Measurements from ENCODE around the gene SIRT2. TPM values are rescaled to one million over a fixed set of nuclear protein-coding genes. Genes with fewer than 3 reads are reported as not detected.

The SIRT2 gene
- total and polyA plus RNA-seq, 4 donors = 277 to 771 (median 495) TPM

DNA sequence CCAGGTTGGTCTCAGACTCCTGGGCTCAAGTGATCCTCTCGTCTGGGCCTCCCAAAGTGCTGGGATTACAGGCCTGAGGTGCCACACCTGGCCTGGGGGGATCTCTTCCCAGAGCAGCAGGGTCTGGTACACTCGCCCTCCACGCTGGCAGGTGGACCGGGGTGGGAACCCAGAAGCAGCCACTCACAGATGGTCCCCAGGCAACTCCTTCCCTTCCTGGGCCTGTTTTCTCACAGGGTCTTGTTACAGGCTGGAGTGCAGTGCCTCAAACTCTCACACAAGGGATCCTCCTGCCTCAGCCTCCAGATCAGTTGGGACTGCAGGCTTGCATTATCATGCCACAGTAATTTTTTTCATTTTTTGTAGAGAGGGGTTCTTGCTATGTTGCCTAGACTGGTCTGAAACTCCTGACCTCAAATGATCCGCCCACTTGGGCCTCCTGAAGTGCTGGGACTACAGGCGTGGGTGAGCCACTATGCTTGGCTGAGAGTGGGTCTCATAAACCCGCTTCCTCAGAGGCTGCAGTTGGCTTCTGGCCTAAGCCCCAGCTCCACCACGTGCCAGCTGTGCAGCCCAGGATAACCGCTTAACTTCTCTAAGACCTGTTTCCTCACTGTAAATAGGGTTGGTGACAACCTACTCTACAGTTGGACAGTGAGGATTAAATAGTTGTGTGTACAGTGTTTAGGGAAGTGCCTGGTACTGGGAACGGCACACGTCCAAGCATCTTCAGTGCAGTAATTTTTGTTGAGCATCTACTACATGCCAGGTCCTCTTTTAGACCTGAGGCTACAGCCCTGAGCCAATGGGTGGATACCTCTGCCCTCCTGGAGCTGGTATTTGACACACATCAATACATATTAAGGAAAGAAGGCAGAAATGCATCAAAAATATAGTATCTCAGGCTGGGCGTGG, 13.4 kb upstream of the SIRT2 start:
- DNase-seq (ENCODE audit: low read depth in 4 of 6, low spot score in 6 of 6) = no peak
- no peak overlapping the region for H3K4me3 ChIP-seq (ENCODE audit: low read depth, low read length)
- no peak overlapping the region for H3K27ac ChIP-seq (ENCODE audit: low read depth, low read length)
- peaks cover 32% of the 10 kb centered on the region for H3K36me3 ChIP-seq (ENCODE audit: control insufficient read depth, insufficient read depth, low read length)
- 82% methylated on average over 9 of the region's 12 CpGs for WGBS (ENCODE audit: insufficient coverage)
- peaks cover 11% of the 10 kb centered on the region for H3K4me1 ChIP-seq (ENCODE audit: control insufficient read depth, insufficient read depth, low read length)
- H3K27me3 ChIP-seq (ENCODE audit: control insufficient read depth, insufficient read depth, low read length) = peaks cover 2% of the 10 kb centered on the region
- no peaks in the 10 kb centered on the region for H3K9me3 ChIP-seq (ENCODE audit: control insufficient read depth, insufficient read depth, low read length)

DNA sequence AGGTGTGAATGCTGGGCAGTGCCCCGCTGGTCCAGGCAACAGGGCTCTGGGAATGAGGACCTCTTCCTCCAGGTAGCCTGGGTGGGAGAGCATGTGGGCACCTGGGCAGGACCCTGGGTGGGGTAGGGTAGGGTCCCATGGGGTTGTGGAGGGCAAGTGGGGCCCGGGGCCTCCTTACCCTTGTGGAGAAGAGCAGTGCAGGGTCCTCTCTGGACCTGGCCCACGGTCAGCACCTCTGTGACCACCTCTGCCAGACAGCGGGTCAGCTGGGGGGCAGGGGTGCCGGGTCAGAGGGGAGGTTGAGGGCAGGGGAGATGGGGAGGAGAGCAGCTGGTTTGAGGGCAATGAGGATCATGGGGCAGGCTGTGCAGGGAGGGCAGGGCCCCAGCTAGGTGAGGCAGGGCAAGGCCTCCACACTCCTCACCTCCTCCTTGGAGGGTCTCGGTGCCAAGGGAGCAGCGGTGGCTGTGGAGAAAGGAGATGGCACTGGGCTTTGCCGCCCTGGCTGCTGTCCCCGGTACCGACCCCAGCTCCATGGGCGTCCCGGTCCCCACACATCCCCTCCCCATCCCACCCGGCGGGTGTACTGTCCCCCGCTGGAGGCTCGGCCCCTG, 12.1 kb upstream of the SIRT2 start:
- peaks cover 45% of the 10 kb centered on the region for H3K36me3 ChIP-seq (ENCODE audit: control insufficient read depth, insufficient read depth, low read length)
- H3K9me3 ChIP-seq (ENCODE audit: control insufficient read depth, insufficient read depth, low read length) = no peaks in the 10 kb centered on the region
- no peak overlapping the region for H3K27ac ChIP-seq (ENCODE audit: low read depth, low read length)
- WGBS (ENCODE audit: insufficient coverage) = 42% methylated on average over 13 of the region's 16 CpGs
- H3K4me3 ChIP-seq (ENCODE audit: low read depth, low read length) = no peak overlapping the region
- peaks cover 2% of the 10 kb centered on the region for H3K27me3 ChIP-seq (ENCODE audit: control insufficient read depth, insufficient read depth, low read length)
- H3K4me1 ChIP-seq (ENCODE audit: control insufficient read depth, insufficient read depth, low read length) = peaks cover 11% of the 10 kb centered on the region
- DNase-seq (ENCODE audit: low read depth in 4 of 6, low spot score in 6 of 6) = no peak

DNA sequence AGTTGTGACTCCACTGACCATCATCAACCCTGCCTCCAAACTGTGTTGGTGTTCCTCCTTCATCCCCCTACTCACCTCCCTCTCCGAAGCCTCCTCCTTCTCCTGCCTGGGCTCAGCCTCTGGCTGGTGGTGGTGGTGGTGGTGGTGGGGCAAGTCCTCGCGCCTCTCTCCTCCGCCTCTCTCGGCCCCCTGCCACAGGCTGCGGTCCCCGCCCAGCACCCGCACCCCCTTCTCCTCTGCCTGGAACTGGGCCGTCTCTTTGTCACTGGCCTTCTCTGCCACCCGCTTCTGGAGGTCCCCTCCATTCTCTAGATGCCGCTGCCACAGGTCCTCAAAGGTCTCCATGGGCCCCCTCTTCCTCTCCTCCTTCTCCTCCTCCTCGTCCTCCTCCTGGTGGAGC, 11.1 kb upstream of the SIRT2 start:
- Histone ChIP-seq H3K9me3 (ENCODE audit: control insufficient read depth, insufficient read depth, low read length) (no peaks in the 10 kb centered on the region), H3K4me3 (ENCODE audit: low read depth, low read length) (no peak overlapping the region), H3K4me1 (ENCODE audit: control insufficient read depth, insufficient read depth, low read length) (peaks cover 11% of the 10 kb centered on the region), H3K36me3 (ENCODE audit: control insufficient read depth, insufficient read depth, low read length) (peaks cover 44% of the 10 kb centered on the region), H3K27ac (ENCODE audit: low read depth, low read length) (no peak overlapping the region), H3K27me3 (ENCODE audit: control insufficient read depth, insufficient read depth, low read length) (peaks cover 2% of the 10 kb centered on the region)
- 94% methylated on average over 8 of the region's 12 CpGs for WGBS (ENCODE audit: insufficient coverage)
- no peak for DNase-seq (ENCODE audit: low read depth in 4 of 6, low spot score in 6 of 6)

DNA sequence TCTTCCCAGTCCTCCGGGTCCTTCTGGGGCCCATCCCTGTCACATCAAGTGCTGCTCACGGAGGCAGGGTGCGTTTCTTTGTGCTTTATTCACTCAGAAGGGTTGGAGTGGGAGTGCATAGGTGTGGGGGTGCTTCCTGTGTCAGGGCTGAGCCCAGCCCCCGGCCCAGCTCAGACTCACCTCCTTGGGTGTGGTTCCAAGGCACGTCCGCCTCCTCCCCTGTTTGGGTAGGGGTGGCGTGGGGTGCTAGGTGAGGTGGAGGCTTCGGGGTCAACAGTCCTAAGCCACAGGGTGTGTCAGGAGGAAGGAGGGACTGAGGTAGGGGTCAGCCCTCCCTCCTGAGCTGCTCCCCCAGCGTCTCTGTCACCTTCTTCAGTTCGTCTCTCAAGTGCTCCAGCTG, 9.5 kb upstream of the SIRT2 start:
- Histone ChIP-seq H3K27ac (ENCODE audit: low read depth, low read length) (no peak overlapping the region), H3K27me3 (ENCODE audit: control insufficient read depth, insufficient read depth, low read length) (peaks cover 2% of the 10 kb centered on the region), H3K36me3 (ENCODE audit: control insufficient read depth, insufficient read depth, low read length) (peaks cover 42% of the 10 kb centered on the region), H3K9me3 (ENCODE audit: control insufficient read depth, insufficient read depth, low read length) (no peaks in the 10 kb centered on the region), H3K4me3 (ENCODE audit: low read depth, low read length) (no peak overlapping the region), H3K4me1 (ENCODE audit: control insufficient read depth, insufficient read depth, low read length) (peaks cover 11% of the 10 kb centered on the region)
- 84% methylated on average over 5 of the region's 10 CpGs for WGBS (ENCODE audit: insufficient coverage)
- no peak for DNase-seq (ENCODE audit: low read depth in 4 of 6, low spot score in 6 of 6)

DNA sequence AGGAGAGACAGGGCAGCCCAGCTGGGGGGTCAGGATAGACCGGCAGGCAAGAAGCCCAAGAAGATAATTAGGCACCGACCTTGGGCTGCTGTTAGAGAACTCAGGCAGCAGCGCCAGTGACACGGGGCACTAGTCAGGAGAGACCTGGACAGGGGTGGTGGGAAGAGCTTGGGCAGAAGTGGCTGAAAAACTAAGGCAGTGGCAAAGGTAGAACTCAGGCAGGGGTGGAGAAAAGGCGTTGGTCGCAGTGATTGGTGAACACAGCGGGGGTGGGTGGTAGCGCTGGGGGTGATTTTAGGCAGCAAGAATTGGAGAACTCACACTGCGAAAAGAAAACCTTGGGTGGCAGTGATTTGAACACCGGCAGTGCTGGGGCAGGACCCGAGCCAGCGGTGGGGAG, 8.3 kb upstream of the SIRT2 start:
- 94% methylated on average over 12 of the region's 12 CpGs for WGBS (ENCODE audit: insufficient coverage)
- peaks cover 2% of the 10 kb centered on the region for H3K27me3 ChIP-seq (ENCODE audit: control insufficient read depth, insufficient read depth, low read length)

DNA sequence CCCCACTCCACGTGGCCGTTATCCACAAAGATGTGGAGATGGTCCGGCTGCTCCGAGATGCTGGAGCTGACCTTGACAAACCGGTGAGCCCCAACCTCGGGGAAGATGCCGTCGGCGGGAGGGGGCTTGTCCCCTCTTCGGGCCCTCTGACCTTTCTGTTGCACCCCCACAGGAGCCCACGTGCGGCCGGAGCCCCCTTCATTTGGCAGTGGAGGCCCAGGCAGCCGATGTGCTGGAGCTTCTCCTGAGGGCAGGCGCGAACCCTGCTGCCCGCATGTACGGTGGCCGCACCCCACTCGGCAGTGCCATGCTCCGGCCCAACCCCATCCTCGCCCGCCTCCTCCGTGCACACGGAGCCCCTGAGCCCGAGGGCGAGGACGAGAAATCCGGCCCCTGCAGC, 7.8 kb upstream of the SIRT2 start:
- H3K27ac ChIP-seq (ENCODE audit: low read depth, low read length) = no peak overlapping the region
- WGBS (ENCODE audit: insufficient coverage) = 94% methylated on average over 29 of the region's 29 CpGs
- H3K27me3 ChIP-seq (ENCODE audit: control insufficient read depth, insufficient read depth, low read length) = peaks cover 2% of the 10 kb centered on the region
- H3K4me1 ChIP-seq (ENCODE audit: control insufficient read depth, insufficient read depth, low read length) = peaks cover 7% of the 10 kb centered on the region
- H3K4me3 ChIP-seq (ENCODE audit: low read depth, low read length) = no peak overlapping the region
- DNase-seq (ENCODE audit: low read depth in 4 of 6, low spot score in 6 of 6) = no peak
- peaks cover 44% of the 10 kb centered on the region for H3K36me3 ChIP-seq (ENCODE audit: control insufficient read depth, insufficient read depth, low read length)
- H3K9me3 ChIP-seq (ENCODE audit: control insufficient read depth, insufficient read depth, low read length) = no peaks in the 10 kb centered on the region

More for the DNA sequence above, 8.3 kb upstream of the SIRT2 start:
- Histone ChIP-seq H3K4me1 (ENCODE audit: control insufficient read depth, insufficient read depth, low read length) (peaks cover 11% of the 10 kb centered on the region), H3K9me3 (ENCODE audit: control insufficient read depth, insufficient read depth, low read length) (no peaks in the 10 kb centered on the region), H3K36me3 (ENCODE audit: control insufficient read depth, insufficient read depth, low read length) (peaks cover 44% of the 10 kb centered on the region), H3K27ac (ENCODE audit: low read depth, low read length) (no peak overlapping the region), H3K4me3 (ENCODE audit: low read depth, low read length) (no peak overlapping the region)
- DNase-seq (ENCODE audit: low read depth in 4 of 6, low spot score in 6 of 6) = no peak

DNA sequence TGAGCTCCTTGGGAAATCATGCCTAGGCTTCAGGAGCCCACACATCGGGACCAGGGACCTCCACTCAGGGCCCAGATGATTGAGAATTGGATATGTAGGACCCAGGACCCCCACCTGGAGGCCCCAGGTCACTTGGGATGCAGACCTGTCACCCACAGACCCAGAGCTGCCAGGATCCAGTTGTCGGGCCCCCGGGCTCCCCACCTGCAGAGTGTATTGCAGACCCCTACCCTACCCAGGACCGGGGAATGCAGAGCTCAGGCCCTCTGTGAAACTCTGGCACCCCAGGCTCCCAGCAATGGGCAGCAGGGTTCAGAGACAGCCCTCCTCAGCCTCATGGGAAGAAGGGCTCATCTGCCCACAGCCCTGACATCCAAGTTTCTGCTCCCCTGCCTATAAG, 6.2 kb upstream of the SIRT2 start:
- no peak overlapping the region for H3K4me3 ChIP-seq (ENCODE audit: low read depth, low read length)
- no peaks in the 10 kb centered on the region for H3K4me1 ChIP-seq (ENCODE audit: control insufficient read depth, insufficient read depth, low read length)
- 100% methylated on average over 2 of the region's 4 CpGs for WGBS (ENCODE audit: insufficient coverage)
- peaks cover 42% of the 10 kb centered on the region for H3K36me3 ChIP-seq (ENCODE audit: control insufficient read depth, insufficient read depth, low read length)
- H3K9me3 ChIP-seq (ENCODE audit: control insufficient read depth, insufficient read depth, low read length) = no peaks in the 10 kb centered on the region
- no peak for DNase-seq (ENCODE audit: low read depth in 4 of 6, low spot score in 6 of 6)
- H3K27me3 ChIP-seq (ENCODE audit: control insufficient read depth, insufficient read depth, low read length) = no peaks in the 10 kb centered on the region
- H3K27ac ChIP-seq (ENCODE audit: low read depth, low read length) = no peak overlapping the region

DNA sequence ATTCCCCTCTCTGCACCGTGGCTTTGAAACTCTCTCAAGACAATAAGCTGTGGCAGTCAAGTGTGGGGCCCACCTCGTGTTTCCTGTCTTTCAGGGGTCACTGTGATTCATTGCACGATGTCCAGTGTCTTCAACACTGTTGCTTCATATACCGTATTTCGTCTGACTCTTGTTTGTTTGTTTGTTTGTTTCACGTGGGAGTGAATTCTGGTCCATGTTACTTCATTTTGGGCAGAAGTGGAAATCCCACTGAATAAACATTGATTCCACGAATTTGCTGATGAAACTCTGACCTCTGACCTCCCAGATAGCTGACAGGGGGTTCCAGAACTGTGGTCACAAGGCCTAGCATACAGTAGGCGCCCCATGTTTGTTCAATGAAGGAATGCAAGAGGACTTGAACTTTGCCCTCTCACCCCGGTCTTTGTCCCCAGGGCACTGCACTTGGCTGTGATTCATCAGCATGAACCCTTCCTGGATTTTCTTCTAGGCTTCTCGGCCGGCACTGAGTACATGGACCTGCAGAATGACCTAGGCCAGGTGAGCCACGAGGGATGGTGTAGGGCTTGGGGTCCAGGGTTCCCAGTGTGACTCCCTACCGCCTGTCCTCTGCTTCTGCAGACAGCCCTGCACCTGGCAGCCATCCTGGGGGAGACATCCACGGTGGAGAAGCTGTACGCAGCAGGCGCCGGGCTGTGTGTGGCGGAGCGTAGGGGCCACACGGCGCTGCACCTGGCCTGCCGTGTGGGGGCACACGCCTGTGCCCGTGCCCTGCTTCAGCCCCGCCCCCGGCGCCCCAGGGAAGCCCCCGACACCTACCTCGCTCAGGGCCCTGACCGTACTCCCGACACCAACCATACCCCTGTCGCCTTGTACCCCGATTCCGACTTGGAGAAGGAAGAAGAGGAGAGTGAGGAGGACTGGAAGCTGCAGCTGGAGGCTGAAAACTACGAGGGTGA, 5.4 kb upstream of the SIRT2 start:
- Histone ChIP-seq H3K27ac (ENCODE audit: low read depth, low read length) (no peak overlapping the region), H3K27me3 (ENCODE audit: control insufficient read depth, insufficient read depth, low read length) (no peaks in the 10 kb centered on the region), H3K36me3 (ENCODE audit: control insufficient read depth, insufficient read depth, low read length) (peaks cover 38% of the 10 kb centered on the region), H3K4me3 (ENCODE audit: low read depth, low read length) (no peak overlapping the region), H3K4me1 (ENCODE audit: control insufficient read depth, insufficient read depth, low read length) (no peaks in the 10 kb centered on the region), H3K9me3 (ENCODE audit: control insufficient read depth, insufficient read depth, low read length) (no peaks in the 10 kb centered on the region)
- 92% methylated on average over 34 of the region's 35 CpGs for WGBS (ENCODE audit: insufficient coverage)
- no peak for DNase-seq (ENCODE audit: low read depth in 4 of 6, low spot score in 6 of 6)

DNA sequence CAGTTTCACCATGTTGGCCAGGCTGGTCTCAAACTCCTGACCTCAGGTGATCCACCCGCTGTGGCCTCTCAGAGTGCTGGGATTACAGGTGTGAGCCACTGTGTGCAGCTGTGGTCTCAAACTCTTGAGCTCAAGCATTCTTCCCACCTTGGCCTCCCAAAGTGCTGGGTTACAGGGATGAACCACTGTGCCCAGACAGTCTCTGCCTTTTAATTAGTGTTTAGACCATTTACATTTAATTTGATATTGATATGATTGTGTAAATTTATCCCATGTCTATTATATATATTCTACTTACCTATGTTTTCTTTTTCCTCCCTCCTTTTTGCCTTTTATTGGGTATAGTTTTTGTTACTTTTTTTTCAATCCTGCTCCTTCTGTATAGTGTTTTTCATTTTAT, 2.3 kb upstream of the SIRT2 start:
- no peak for DNase-seq (ENCODE audit: low read depth in 4 of 6, low spot score in 6 of 6)
- H3K27me3 ChIP-seq (ENCODE audit: control insufficient read depth, insufficient read depth, low read length) = no peaks in the 10 kb centered on the region
- no peak overlapping the region for H3K4me3 ChIP-seq (ENCODE audit: low read depth, low read length)
- peaks cover 19% of the 10 kb centered on the region for H3K36me3 ChIP-seq (ENCODE audit: control insufficient read depth, insufficient read depth, low read length)
- 100% methylated on average over 1 of the region's 1 CpG for WGBS (ENCODE audit: insufficient coverage)
- H3K27ac ChIP-seq (ENCODE audit: low read depth, low read length) = no peak overlapping the region
- H3K9me3 ChIP-seq (ENCODE audit: control insufficient read depth, insufficient read depth, low read length) = no peaks in the 10 kb centered on the region
- H3K4me1 ChIP-seq (ENCODE audit: control insufficient read depth, insufficient read depth, low read length) = peaks cover 24% of the 10 kb centered on the region

Data from spinal cord (tissue), 10 donors.